VCaP (cell line): Measurements from ENCODE around the gene OBSL1.

ENCODE experiments used
- H3K27ac ChIP-seq: fragments of 450-650 bp; 2 replicates; pipeline ENCODE4 v1.5.1; 2017
- CTCF ChIP-seq: fragments of 450-650 bp; conservative IDR thresholded peaks from 2 replicates; pipeline ENCODE4 v1.5.1; 2017; ENCODE audit warnings: mild to moderate bottlenecking, moderate library complexity

OBSL1 gene

DNA sequence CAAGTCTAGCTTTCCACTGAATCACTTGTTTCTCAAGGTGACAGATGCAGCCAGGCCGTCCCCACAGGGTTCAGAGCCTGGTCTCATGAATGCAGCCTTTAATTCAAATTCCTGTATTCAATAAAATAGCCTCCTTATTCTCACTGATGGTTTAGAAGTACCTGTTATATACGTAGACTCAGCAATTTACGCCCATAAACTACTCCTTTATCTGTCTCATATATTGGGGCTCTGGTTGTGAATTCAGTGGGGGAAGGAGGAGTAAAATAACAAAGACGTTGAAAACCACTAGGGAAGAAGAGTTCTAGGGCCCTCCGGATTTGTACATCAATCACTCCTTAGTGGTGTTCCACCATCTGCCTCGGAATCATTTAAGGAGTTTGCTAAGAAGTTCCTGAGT is 1.7 kb downstream of the OBSL1 start:
- H3K27ac ChIP-seq = peak overlapping the region; percentile 89; the same call in 1 of the 2 replicates
- no peak for TF ChIP-seq CTCF

DNA sequence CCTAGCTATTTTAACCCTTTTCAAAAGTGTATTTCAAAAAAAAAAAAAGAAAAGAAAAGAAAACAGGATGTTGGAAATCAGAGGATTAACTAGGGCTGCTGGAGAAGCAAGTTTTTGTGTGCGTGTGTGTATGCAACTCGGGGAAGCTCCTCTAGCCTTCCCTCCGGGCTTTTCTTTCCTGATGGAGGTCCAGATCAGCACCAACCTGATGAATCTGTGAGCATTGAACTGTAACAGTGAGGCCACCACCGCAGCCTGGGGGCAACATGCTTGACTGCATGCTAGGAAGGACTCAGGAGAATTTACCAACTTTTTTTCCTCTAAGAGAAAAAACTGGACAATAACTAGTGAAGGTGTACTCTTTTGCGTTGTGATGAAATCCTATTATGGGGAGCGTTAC is 2.3 kb downstream of the OBSL1 start:
- no peak for TF ChIP-seq CTCF
- no peak overlapping the region for H3K27ac ChIP-seq

DNA sequence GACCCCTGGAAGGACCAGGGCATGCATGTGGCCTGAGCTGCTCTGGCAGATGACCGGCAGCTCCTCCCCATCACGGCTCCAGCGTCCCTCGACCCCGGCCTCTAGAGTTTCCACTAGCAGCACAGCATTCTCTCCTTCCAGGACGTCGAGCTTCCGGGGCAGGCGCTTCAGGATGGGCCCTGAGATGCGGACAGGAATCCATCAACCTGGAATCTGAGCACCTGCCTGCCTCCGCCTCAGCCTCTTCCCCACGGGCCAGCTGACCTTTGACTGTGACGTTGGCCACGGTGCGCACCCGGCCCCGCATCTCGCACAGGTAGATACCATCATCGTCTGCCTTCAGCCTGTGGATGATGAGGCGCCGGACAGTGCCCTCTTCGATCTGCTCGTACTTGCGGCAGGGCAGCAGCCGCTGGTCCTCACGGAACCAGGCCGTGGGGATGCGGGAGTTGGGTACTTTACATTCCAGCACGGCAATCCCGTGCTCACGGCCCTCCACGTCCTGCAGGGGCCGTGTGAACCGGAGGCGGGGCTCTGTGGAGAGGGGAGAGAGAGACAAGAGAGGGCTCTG is 3.5 kb downstream of the OBSL1 start:
- no peak for TF ChIP-seq CTCF
- no peak overlapping the region for H3K27ac ChIP-seq

GRCh38 chr2:219567131-219567530 is 4.2 kb downstream of the OBSL1 start:
- TF ChIP-seq CTCF = no peak
- H3K27ac ChIP-seq = no peak overlapping the region

DNA sequence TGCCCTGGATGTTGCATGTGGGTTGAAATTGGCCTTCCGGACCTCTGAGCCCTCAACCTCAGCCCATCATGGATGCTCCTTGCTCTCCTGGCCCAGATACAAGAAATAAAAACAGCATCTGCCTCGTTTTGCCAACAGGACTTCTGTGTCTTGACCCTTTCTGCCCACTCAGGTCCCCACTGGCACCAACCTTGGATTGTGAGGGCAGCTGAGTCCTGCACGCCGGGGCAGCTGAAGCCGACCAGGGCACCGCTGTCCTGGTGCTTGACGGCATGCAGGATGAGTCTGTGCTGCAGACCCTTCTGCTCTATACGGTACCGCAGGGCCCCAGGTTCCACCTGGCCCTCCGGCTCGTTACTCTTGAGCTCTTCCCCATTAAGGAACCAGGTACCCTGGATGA is 4.7 kb downstream of the OBSL1 start:
- TF ChIP-seq CTCF = no peak
- no peak overlapping the region for H3K27ac ChIP-seq

DNA sequence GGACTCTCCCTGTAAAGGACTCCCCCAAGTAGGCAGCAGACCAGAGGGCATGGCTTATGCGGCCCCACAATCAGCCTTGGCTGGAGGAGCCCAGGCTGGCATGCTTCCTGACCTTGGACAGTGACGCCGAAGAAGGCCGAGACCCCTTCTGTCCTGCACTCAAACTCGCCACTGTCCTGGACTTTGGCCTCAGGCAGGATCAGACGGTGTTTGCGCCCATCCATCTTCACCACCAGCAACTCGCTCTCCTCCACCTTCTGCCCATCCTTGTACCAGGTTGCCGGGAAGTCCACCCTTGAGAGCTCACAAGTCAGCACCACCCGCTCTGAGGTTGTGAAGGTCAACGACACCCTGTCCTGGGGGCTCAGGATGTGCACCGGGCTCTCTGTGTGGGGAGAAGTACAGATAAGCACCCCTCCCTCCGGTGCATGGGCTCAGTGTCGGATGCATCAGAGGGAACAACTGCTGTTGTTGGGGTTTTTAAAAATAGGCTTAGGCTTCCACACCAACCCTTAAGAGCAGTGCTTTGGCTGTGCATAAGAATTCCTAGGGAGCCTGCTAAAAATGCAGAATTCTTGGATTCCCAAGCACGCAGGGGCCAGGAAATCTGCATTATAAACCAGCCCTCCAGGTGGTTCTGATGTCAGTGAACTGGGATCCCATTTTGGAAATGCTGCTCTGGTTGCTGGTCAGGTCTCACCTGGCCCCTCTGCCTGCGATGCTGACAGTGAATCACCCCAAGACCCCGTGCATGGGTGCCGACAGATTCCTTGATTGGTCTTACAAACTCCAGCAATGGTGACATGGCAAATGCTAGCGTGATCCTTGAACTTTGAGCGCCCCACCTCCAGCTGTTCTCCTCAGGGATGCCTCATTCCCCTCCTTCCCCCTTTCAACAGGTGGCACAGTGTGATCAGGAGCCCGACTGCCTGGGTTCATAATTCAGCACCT is 5.9 kb downstream of the OBSL1 start:
- no peak for TF ChIP-seq CTCF
- H3K27ac ChIP-seq = no peak overlapping the region

DNA sequence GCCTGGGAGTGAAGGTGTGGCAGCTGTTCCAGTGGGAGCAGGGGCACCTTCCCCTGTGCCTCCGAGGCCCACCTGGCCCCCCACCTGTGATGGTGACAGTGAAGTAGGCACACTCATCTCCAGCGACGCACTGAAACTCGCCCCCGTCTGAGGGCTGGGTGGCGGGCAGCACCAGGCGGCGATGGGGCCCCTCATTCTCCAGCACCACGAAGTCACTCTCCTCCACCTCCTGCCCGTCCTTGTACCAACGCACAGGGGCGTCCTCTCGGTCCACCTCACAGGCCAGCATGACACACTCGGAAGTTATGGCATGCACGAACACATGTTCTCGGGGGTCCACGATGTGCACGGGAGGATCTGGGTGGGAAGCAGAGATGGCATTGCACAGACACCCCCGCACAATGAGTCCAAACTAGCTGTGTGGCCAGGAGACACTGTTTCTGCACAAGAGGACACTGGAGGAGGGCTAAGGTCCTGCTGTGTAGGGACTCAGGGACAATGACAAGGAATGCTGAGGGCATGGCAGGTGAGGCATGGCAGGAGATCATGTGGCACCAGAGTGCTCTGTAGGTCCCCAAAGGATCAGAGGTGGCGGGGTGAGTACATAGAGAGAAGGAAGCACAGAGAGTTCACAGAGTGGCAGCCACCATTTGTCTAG is 7.9 kb downstream of the OBSL1 start:
- H3K27ac ChIP-seq = no peak overlapping the region
- no peak for TF ChIP-seq CTCF
